ENCODE data around the gene ATP8B1. TPM values are rescaled to one million over a fixed set of nuclear protein-coding genes. Genes with fewer than 3 reads are reported as not detected.

Gene ATP8B1
- total and polyA plus RNA-seq, 9 of the 15 experiments (the other 6 are each of a cell fraction or from before 2014, with no cell fraction given): 0.01 to 0.22 (median 0.03) TPM; not detected in 3

- Histone ChIP-seq H3K27me3 (ENCODE audit: control insufficient read depth in 2 of 2, insufficient read depth in 2 of 2, low read length in 2 of 2) (no peaks in the 10 kb centered on the region), H3K4me1 (replicated peaks in 1 of 2; ENCODE audit: control insufficient read depth in 2 of 2, insufficient read depth in 2 of 2, low read length in 2 of 2) (peaks cover 4% of the 10 kb centered on the region in 2 experiments; a peak in 4 of 5 replicates), H3K27ac (ENCODE audit: extremely low read depth, low read depth, low read length) (no peak overlapping the region), H3K4me2 (ENCODE audit: insufficient read depth, low read length) (no peak overlapping the region), H3K36me3 (ENCODE audit: control insufficient read depth, insufficient read depth, low read length) (no peaks in the 10 kb centered on the region), H3K79me2 (ENCODE audit: control insufficient read depth, insufficient read depth, low read length) (no peaks in the 10 kb centered on the region), H3K4me3 (no peak overlapping the region), H2AFZ (ENCODE audit: low read depth, low read length) (no peak overlapping the region), H3K9me1 (ENCODE audit: control insufficient read depth, insufficient read depth, low read length) (no peaks in the 10 kb centered on the region), H4K20me1 (replicated peaks; ENCODE audit: control insufficient read depth, insufficient read depth, low read length) (no peaks in the 10 kb centered on the region), H3K9ac (ENCODE audit: insufficient read depth in 1 of 2, low read depth in 2 of 2, low read length in 2 of 2) (no peak overlapping the region), H3K9me3 (replicated peaks; ENCODE audit: control insufficient read depth, insufficient read depth, low read depth, low read length) (no peaks in the 10 kb centered on the region)
- TF ChIP-seq DIDO1 (tag; IDR thresholded peaks at IDR 0.05; ENCODE audit: low read depth) (no peak), NFXL1 (CRISPR knock-in tag; IDR thresholded peaks at IDR 0.05) (no peak), RB1 (IDR thresholded peaks at IDR 0.05; ENCODE audit: low read depth) (no peak), ZBTB33 (CRISPR knock-in tag; IDR thresholded peaks at IDR 0.05) (peak; percentile 93), FOXP1 (CRISPR knock-in tag; IDR thresholded peaks at IDR 0.05) (no peak), ZNF584 (CRISPR knock-in tag; IDR thresholded peaks at IDR 0.05; ENCODE audit: low read depth) (no peak), MAZ (CRISPR knock-in tag; conservative IDR thresholded peaks at IDR 0.05 in 1 of 2, IDR thresholded peaks at IDR 0.05 in 1 of 2) (no peak), ZNF12 (CRISPR knock-in tag; IDR thresholded peaks at IDR 0.05) (no peak)
- in situ Hi-C loops (cut with MboI) (loop anchor here (25.0 kb wide), 1 partner anchor 214 kb away; no protein-coding TSS in a partner anchor), intact Hi-C loops (cut with micrococcal nuclease) (no loop called here)
- 94% methylated on average over 21 of the region's 32 CpGs for WGBS (ENCODE audit: insufficient coverage, low coverage, missing lambda C conversion rate)
- CTCF ChIA-PET (ENCODE audit: low intra/inter-chr PET ratio): no interaction called here
- DNase-seq (ENCODE audit: extremely low read depth in 1 of 4, low spot score in 3 of 4) (no peak), FAIRE-seq (no peak), ATAC-seq (no peak)
- BruUV-seq (replicated peaks): no TSS peak
- POLR2A ChIA-PET: no interaction called here
These were observed 154.7 kb downstream of the ATP8B1 start for GRCh38 chr18:57648414-57648813.
